Measurements from ENCODE around the gene ZSCAN12. TPM values are rescaled to one million over a fixed set of nuclear protein-coding genes. Genes with fewer than 3 reads are reported as not detected.
"Not testable (repeated sequence)": the region's sequence is repeated elsewhere in the genome, so short reads cannot be mapped to it uniquely, and the experiment has no call there.

ZSCAN12 gene
- total RNA-seq, 1 experiment from 2014 or later, result 12.6 TPM

GRCh38 chr6:28449056-28449455, 49.5 kb upstream of the ZSCAN12 start:
- peaks cover 3% of the 10 kb centered on the region for H3K23me2 ChIP-seq (ENCODE audit: insufficient read length, low read depth, low read length, poor library complexity, severe bottlenecking)
- no peaks in the 10 kb centered on the region for H4K20me1 ChIP-seq (ENCODE audit: control insufficient read depth, insufficient read depth, insufficient read length)
- no peak overlapping the region for H2BK15ac ChIP-seq (ENCODE audit: low read depth, low read length)
- no peak overlapping the region for H2BK12ac ChIP-seq (ENCODE audit: insufficient read length, low read depth, low read length)
- peaks cover 0 to 3% (median 0%) of the 10 kb centered on the region in 3 experiments; a peak in 4 of 7 replicates for H3K36me3 Mint-ChIP-seq (ENCODE audit: insufficient read depth in 1 of 3, low read depth in 3 of 3)
- H3K56ac ChIP-seq (ENCODE audit: insufficient read length, low read depth, low read length), result no peak overlapping the region
- H3K9ac ChIP-seq (ENCODE audit: extremely low read depth, insufficient read length, low read length), result no peak overlapping the region
- H4K8ac ChIP-seq (replicated peaks; ENCODE audit: insufficient read length, low read depth, low read length), result no peak overlapping the region
- no peak overlapping the region for H2BK20ac ChIP-seq (ENCODE audit: low read depth, low read length, poor library complexity, severe bottlenecking)
- no peak overlapping the region for H4K91ac ChIP-seq (ENCODE audit: insufficient read length, low read depth, low read length)
- no peak overlapping the region for H2BK120ac ChIP-seq (ENCODE audit: low read depth, low read length, poor library complexity, severe bottlenecking)
- H3K4me1 Mint-ChIP-seq, result peaks cover 4 to 5% of the 10 kb centered on the region in 2 experiments
- H3K23ac ChIP-seq (ENCODE audit: insufficient read length, low read depth, low read length), result no peak overlapping the region
- no peak overlapping the region for H2AK5ac ChIP-seq (ENCODE audit: insufficient read length, low read length)
- no CpG with 5 or more reads among the region's 1 CpG for WGBS (ENCODE audit: extremely low coverage, insufficient read length, low lambda C conversion rate)
- no peaks in the 10 kb centered on the region for H3K9me3 ChIP-seq (ENCODE audit: control insufficient read depth, low read depth, low read length)
- H3K4me2 ChIP-seq (ENCODE audit: insufficient read depth, insufficient read length, low read length), result no peak overlapping the region
- peaks cover 12% of the 10 kb centered on the region for H3K27me3 Mint-ChIP-seq (ENCODE audit: low read depth)
- no peak overlapping the region for H3K4me3 Mint-ChIP-seq
- H3K18ac ChIP-seq (ENCODE audit: insufficient read length, low read depth, low read length), result no peak overlapping the region
- no peaks in the 10 kb centered on the region for H3K79me1 ChIP-seq (ENCODE audit: insufficient read depth, low read depth, low read length, poor library complexity, severe bottlenecking)
- no peak overlapping the region for H3K4ac ChIP-seq (ENCODE audit: low read depth, low read length)
- TF ChIP-seq, protein P1, sequence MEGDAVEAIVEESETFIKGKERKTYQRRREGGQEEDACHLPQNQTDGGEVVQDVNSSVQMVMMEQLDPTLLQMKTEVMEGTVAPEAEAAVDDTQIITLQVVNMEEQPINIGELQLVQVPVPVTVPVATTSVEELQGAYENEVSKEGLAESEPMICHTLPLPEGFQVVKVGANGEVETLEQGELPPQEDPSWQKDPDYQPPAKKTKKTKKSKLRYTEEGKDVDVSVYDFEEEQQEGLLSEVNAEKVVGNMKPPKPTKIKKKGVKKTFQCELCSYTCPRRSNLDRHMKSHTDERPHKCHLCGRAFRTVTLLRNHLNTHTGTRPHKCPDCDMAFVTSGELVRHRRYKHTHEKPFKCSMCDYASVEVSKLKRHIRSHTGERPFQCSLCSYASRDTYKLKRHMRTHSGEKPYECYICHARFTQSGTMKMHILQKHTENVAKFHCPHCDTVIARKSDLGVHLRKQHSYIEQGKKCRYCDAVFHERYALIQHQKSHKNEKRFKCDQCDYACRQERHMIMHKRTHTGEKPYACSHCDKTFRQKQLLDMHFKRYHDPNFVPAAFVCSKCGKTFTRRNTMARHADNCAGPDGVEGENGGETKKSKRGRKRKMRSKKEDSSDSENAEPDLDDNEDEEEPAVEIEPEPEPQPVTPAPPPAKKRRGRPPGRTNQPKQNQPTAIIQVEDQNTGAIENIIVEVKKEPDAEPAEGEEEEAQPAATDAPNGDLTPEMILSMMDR (conservative IDR thresholded peaks at IDR 0.05), result no peak
- H3K27ac ChIP-seq (ENCODE audit: insufficient read length, low read depth, low read length), result no peak overlapping the region
- no peak overlapping the region for H3K27ac Mint-ChIP-seq
- no peak overlapping the region for H2AFZ ChIP-seq (ENCODE audit: low read length)
- H3T11ph ChIP-seq (ENCODE audit: low read length), result no peak overlapping the region
- H3K14ac ChIP-seq (ENCODE audit: insufficient read depth, low read length), result no peak overlapping the region
- no peak overlapping the region for H4K5ac ChIP-seq (ENCODE audit: insufficient read length, low read depth, low read length)
- no peaks in the 10 kb centered on the region for H3K27me3 ChIP-seq (ENCODE audit: insufficient read depth, low read length)
- H3K79me2 ChIP-seq (ENCODE audit: insufficient read depth, low read length), result no peaks in the 10 kb centered on the region
- no peak for DNase-seq
- peaks cover 3% of the 10 kb centered on the region in 2 experiments for H3K9me3 Mint-ChIP-seq
- no peaks in the 10 kb centered on the region; the same call in 1 of the 2 replicates for H3K4me1 ChIP-seq (ENCODE audit: insufficient read depth, low read length)
- H2BK5ac ChIP-seq (ENCODE audit: insufficient read length, low read length), result no peak overlapping the region

DNA sequence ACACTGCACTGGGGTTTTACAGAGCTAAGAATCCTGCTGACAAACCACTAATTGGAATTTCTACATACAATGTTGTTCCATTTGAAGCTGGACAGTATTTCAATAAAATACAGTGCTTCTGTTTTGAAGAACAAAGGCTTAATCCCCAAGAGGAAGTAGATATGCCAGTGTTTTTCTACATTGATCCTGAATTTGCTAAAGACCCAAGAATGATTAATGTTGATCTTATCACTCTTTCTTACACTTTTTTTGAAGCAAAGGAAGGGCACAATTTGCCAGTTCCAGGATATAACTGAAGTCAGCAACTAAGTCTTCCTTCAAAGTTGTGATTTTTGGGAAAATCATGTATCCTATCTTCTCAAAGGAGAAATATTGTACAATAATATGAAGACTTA, 48.0 kb upstream of the ZSCAN12 start:
- H2BK12ac ChIP-seq (ENCODE audit: insufficient read length, low read depth, low read length); H3K9me3 Mint-ChIP-seq; DNase-seq; H3K27ac Mint-ChIP-seq; H3K36me3 Mint-ChIP-seq (ENCODE audit: insufficient read depth in 1 of 3, low read depth in 3 of 3); H3K23me2 ChIP-seq (ENCODE audit: insufficient read length, low read depth, low read length, poor library complexity, severe bottlenecking); H3K27ac ChIP-seq (ENCODE audit: insufficient read length, low read depth, low read length); H3K18ac ChIP-seq (ENCODE audit: insufficient read length, low read depth, low read length); H3K56ac ChIP-seq (ENCODE audit: insufficient read length, low read depth, low read length); H3T11ph ChIP-seq (ENCODE audit: low read length); H3K4ac ChIP-seq (ENCODE audit: low read depth, low read length); H4K20me1 ChIP-seq (ENCODE audit: control insufficient read depth, insufficient read depth, insufficient read length); H4K91ac ChIP-seq (ENCODE audit: insufficient read length, low read depth, low read length); H3K14ac ChIP-seq (ENCODE audit: insufficient read depth, low read length); H2BK15ac ChIP-seq (ENCODE audit: low read depth, low read length); H4K8ac ChIP-seq (replicated peaks; ENCODE audit: insufficient read length, low read depth, low read length); H3K79me1 ChIP-seq (ENCODE audit: insufficient read depth, low read depth, low read length, poor library complexity, severe bottlenecking); H3K79me2 ChIP-seq (ENCODE audit: insufficient read depth, low read length); H3K27me3 Mint-ChIP-seq (ENCODE audit: low read depth); H4K5ac ChIP-seq (ENCODE audit: insufficient read length, low read depth, low read length); H2BK120ac ChIP-seq (ENCODE audit: low read depth, low read length, poor library complexity, severe bottlenecking); H2BK5ac ChIP-seq (ENCODE audit: insufficient read length, low read length); H3K4me1 Mint-ChIP-seq; H3K9me3 ChIP-seq (ENCODE audit: control insufficient read depth, low read depth, low read length); H3K4me1 ChIP-seq (ENCODE audit: insufficient read depth, low read length); H3K23ac ChIP-seq (ENCODE audit: insufficient read length, low read depth, low read length); H2AK5ac ChIP-seq (ENCODE audit: insufficient read length, low read length); H2BK20ac ChIP-seq (ENCODE audit: low read depth, low read length, poor library complexity, severe bottlenecking); H3K27me3 ChIP-seq (ENCODE audit: insufficient read depth, low read length): not testable (repeated sequence)
- H3K4me2 ChIP-seq (ENCODE audit: insufficient read depth, insufficient read length, low read length), result peak overlapping the region; percentile 87
- peak overlapping the region; percentile 70 for H3K9ac ChIP-seq (ENCODE audit: extremely low read depth, insufficient read length, low read length)
- H3K4me3 Mint-ChIP-seq, result peak overlapping the region; percentile 92 to 93
- peak overlapping the region; percentile 98 for H2AFZ ChIP-seq (ENCODE audit: low read length)

All from H9 (cell line).